ENCODE results near the gene CERT1. TPM values are rescaled to one million over a fixed set of nuclear protein-coding genes. Genes with fewer than 3 reads are reported as not detected.
"Not testable (repeated sequence)": the region's sequence is repeated elsewhere in the genome, so short reads cannot be mapped to it uniquely, and the experiment has no call there.

CERT1 gene
- total RNA-seq, 2 donors from 2014 or later, result 35.9 to 41.2 TPM

DNA sequence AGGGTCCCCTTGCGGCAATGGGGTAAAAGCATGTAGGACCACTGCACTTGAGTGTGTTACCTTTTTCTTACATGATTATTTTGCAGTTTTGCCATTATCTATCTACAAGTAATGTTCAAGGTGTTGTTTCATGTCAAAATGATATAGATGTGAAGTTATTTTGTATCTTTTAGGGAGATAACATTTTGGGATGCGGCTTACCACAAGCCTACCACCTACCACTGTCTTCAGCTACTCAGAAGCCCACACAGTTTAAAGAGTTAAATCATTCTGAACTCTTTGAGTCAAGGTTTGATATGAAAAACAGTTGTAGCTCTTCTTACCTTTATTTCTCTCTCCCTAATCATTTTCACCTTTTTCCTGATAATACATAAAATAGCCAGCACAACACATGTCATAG is 19.8 kb downstream of the CERT1 start:
- intact Hi-C loops (cut with DNase I, micrococcal nuclease), result no loop called here
- ATAC-seq (no peak), DNase-seq (no peak)

DNA sequence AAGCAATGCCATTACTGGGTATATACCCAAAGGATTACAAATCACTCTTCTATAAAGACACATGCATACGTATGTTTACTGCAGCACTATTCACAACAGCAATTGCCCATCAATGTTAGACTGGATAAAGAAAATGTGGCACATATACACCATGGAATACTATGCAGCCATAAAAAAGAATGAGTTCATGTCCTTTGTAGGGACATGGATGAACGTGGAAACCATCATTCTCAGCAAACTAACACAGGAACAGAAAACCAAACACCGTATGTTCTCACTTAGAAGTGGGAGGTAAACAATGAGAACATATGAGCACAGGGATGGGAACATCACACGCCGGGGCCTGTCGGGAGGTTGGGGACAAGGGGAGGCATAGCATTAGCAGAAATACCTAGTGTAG is 21.6 kb downstream of the CERT1 start:
- intact Hi-C loops (cut with DNase I, micrococcal nuclease); ATAC-seq; DNase-seq: not testable (repeated sequence)

DNA sequence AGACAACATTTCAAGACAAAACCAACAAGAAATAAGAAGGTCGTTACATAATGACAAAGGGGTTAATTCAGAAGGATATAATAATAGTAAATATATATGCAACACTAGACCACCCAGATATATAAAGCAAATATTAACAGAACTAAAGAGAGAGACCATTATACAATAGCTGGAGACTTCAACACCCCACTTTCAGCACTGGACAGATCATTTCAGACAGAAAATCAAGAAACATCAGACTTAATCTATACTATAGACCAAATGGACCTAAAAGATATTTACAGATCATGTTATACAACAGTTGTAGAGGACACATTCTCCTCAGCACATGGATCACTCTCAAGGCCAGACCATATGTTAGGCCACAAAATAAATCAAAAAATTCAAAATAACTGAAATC is 26.8 kb downstream of the CERT1 start:
- intact Hi-C loops (cut with DNase I, micrococcal nuclease), result no loop called here
- no peak for ATAC-seq
- DNase-seq, result no peak

DNA sequence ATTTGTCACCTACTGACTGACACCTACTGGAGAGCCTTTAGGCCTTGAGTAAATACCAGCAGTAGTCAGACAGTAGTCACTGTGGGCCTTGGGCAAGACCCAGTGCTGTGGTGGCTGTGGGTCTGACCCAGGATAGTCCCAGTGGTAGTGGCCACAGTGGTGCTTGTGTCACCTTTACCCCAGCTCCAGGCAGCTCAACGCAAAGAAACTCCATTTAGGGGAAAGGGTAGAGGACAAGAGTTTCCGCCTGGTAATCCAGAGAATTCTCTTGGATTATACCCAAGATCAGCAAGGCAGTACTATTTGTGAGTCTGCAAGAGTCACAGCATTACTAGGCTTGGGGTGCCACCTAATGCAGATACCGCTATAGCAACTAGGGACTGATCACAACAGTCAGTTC is 28.9 kb downstream of the CERT1 start:
- DNase-seq, result no peak
- ATAC-seq, result no peak
- intact Hi-C loops (cut with DNase I, micrococcal nuclease), result no loop called here

DNA sequence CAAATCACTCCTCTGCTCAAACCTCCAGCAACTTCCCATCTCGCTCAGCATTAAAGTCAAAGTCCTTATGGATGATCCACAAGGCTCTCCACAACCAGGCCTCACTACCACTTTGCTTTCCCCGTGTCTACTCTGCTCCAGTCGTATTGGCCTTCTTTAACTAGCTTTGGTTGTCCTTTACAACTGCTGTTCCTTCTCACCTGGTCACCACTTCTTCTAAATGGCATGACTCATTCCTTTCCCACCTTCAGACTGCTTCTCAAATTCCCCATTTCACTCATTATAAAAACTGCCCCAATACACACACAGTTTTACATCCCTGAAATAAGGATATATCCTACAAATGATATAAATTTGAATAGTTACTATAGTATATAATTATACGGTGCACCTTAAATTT is 30.4 kb downstream of the CERT1 start:
- ATAC-seq (no peak), DNase-seq (no peak)
- intact Hi-C loops (cut with DNase I, micrococcal nuclease), result no loop called here

DNA sequence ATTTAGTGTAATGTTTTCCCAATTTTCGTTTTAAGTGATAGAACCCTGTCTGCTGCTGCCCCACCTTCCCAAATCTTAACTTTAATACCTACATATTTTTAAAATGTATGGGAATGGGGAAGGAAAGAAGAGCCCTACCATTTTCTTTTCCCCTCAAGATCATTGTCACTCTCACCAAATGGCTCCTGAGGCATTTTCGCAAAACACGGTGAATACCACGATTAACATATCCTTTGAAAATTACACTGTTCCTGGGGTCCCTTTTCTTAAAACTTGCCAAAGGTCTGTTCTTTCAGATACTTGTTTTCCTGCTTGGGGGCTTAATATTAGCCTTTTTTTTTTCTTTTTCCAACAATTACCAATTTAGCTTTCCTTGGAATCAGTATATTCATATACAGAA is 36.1 kb downstream of the CERT1 start:
- ATAC-seq (no peak), DNase-seq (no peak)
- intact Hi-C loops (cut with DNase I, micrococcal nuclease), result no loop called here

DNA sequence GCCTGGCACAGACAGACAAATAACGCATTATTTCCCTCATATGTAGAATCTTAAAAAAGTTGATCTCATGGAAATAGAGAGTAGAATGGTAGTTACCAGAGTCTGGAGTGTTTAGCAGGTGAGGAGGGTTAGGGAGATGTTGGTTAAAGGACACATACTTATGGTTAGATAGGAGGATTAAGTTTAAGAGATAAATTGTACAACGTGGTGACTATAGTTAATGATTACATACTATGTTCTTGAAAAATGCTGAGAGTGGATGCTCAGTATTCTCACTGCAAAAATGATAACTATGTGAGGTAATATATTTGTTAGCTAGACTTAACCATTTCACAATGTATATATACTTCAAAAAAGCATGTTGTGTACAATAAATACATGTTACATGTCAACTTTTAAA is 38.0 kb downstream of the CERT1 start:
- ATAC-seq (no peak), DNase-seq (no peak)
- intact Hi-C loops (cut with DNase I, micrococcal nuclease), result no loop called here

DNA sequence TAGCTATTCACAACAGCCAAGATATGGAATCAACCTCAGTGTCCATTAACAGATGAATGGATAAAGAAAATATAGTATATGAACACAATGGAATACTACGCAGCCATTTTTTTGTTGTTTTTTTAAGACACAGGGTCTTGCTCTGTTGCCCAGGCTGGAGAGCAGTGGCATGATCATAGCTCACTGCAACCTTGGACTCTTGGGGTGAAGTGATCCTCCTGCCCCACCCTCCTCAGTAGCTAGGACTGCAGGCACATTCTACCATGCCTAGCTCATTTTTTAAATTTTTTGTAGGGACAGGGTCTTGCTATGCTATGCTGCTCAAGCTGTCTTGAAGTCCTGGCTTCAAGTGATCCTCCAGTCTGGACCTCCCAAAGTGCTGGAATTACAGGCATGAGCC is 38.5 kb downstream of the CERT1 start:
- no peak for DNase-seq
- intact Hi-C loops (cut with DNase I, micrococcal nuclease), result no loop called here
- ATAC-seq, result peak; percentile 68

DNA sequence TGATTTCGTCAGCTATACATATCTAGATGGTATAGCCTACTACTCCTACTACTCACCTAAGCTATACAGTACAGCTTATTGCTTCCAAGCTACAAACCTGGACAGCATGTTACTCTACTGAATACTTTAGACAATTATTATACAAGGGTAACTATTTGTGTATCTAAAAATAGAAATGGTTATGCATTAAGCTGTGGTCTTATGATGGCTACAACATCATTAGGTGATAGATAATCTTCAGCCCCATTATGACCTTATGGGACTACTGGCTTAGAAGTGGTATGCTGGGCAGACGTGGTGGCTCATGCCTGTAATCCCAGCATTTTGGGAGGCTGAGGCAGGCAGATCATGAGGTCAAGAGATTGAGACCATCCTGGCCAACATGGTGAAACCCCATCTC is 40.2 kb downstream of the CERT1 start:
- ATAC-seq (no peak), DNase-seq (no peak)
- intact Hi-C loops (cut with DNase I, micrococcal nuclease), result no loop called here

DNA sequence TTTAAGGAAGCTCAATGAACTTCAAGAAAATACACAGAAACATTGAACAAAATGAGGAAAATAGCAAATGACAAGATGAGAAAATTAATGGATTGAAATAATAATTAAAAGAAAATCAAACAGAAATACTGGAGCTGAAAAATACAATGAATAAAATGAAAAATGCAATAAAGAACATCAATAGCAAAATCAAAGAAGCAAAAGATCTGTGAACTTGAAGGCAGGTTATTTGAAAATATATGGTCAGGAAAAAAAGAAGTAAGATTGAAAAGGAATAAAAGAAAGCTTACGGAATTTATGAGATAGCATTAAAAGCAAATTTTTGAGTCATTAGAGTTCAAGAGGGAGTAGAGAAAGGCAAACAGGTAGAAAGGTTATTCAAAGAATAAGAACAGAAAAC is 42.4 kb downstream of the CERT1 start:
- DNase-seq (no peak), ATAC-seq (no peak)
- intact Hi-C loops (cut with DNase I, micrococcal nuclease), result no loop called here

DNA sequence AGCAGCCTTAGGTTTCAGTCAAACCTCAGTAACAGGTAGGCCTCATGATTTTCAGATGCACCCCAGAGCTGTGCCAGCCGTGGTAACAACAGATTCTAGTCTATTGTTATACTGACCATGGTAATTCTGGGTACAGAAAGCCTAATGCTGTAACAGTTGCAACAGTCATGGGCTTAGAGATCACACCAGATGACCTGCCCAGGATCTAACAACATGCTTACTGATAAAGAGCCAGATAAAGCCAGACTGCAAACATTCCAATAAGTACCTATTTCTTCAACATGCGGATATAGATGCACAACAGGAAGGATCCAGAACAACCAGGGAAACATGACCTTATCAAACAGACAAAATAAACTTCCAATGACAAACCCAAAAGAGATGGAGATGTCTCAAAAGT is 42.8 kb downstream of the CERT1 start:
- intact Hi-C loops (cut with DNase I, micrococcal nuclease), result no loop called here
- DNase-seq (no peak), ATAC-seq (no peak)

DNA sequence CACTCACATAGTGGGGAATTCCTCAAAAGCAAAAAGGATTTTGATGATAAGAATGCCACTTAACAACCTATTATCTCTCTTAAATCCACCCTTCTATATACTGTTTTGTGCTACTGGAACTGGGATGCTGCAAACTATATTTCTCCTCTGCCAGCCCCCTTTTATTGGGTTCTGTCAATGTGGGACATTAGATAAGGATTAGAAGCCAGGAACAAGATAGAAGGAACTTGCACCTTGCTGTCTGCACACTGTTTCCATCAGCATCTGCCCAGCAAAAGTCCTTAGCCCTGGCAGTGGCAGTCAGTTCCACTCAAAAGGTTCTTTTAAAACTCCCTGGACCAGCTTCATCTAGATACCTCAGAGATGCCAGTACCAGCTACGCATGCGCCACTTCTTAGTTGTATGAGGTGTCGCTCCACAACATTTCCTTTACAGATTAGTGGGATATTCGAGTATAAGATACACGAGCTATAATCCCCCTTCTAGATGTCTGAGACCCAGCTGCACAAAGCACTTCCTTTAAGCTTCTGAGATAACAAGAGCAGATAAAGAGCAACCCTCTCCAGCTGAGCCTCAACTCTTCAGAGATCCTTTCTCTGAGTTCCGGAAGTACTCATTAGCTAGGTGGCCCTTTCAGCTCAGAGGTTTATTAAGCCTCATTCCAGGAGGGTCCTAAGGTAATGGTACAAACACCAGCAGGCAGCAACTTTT is 45.3 kb downstream of the CERT1 start:
- intact Hi-C loops (cut with DNase I, micrococcal nuclease), result no loop called here
- no peak for ATAC-seq
- DNase-seq, result no peak

DNA sequence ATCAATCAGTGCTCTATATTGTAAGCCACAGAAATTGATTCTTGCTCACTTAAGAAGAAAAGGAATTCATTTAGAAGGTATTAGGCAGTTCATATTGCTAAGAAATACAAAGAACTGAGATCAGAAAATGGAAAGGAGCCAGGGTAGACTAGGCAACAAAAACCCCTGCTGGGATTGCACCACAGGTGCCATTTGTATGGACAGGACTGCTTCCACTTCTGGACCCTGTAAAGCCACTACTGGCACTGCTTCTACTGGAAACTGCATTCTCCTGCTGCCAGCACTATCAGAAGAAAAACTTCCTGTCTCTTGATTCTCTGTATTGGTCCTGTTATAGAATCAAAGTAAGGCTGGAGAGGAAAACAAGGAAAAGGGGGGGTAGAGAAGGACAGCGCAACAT is 45.9 kb downstream of the CERT1 start:
- intact Hi-C loops (cut with DNase I, micrococcal nuclease), result no loop called here
- ATAC-seq, result no peak
- no peak for DNase-seq

DNA sequence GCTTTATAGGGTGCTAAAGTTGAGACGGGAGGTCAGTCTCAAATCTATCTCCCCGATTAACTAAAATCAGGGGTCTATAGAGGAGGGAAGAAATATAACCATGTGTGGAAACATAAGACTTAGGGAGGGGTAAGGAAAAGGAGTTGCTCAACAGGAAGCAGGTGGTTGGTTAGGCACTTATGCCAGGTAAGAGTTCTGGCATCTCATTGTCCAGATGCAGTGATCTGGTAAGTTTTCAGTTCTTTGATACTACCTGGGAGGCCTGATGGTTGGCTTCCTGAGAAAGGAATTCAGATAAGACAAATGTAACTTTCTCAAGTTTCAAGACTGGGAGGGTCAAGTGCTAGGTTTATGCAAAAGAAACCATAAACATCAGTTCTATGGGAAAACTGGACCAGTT is 47.7 kb downstream of the CERT1 start:
- intact Hi-C loops (cut with DNase I, micrococcal nuclease), result no loop called here
- ATAC-seq, result no peak
- DNase-seq, result no peak

DNA sequence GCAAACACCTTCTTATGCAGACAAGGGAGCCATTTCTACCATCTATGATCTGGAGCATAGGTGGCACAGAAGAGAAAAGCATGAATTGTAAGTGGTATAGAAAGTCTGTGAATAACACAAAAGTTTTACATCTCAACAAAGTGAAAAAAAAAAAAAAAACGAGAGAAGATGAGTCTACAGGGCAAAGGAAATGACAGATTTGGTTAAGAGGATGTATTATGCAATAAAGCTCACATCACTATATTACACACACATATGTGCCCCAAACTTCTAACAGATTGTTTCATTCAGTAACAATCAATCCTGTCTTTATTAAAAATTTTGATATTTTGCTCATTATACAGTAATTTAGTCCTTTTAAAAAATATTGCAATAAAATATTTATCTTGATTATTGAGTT is 49.8 kb downstream of the CERT1 start:
- ATAC-seq (no peak), DNase-seq (no peak)
- intact Hi-C loops (cut with DNase I, micrococcal nuclease), result no loop called here

DNA sequence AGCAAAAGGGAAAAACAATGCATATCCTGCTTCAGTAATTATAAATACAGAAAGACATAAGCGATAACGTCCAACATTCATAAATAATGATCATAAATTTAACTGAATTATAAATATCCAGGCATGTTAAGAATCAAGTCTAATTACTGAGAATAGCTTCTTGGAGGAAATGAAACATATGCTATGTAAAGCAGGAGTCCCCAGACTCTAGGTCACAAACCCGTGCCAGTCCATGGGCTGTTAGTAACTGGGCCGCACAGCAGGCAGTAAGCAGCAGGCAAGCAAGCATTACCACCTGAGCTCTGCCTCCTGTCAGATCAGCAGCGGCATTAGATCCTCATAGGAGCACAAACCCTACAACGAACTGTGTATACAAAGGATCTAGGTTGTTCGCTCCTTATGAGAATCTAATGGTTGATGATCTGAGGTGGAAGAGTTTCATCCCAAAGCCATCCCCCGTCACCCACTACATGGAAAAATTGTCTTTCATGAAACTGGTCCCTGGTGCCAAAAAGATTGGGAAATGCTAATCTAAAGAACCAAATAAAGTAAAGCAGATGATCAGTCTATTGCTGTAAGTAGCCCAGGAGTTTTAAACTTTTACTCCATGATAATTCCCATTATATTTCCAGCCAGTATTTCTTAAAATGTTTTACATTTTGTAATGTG is 50.4 kb downstream of the CERT1 start:
- DNase-seq (no peak), ATAC-seq (no peak)

DNA sequence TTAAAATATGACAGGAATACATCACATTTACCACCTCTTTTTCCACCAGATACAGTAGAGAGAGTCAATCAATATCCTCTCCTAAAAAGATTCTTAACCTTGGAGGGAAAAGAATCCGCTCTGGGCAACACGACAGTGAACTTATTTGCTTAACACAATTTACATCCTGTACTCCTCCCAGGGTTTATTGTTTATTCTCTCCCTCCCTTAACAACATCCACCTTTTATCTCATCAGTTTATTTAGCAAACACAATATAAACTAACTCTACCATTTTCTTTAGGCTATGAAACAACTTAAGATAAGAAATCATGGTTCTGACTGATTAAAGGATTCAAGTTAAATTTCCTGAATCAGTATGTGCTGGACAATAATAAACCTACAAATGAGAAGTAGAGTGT is 50.9 kb downstream of the CERT1 start:
- DNase-seq (no peak), ATAC-seq (peak; percentile 86)
- intact Hi-C loops (cut with DNase I, micrococcal nuclease), result no loop called here

More for the DNA sequence above, 50.4 kb downstream of the CERT1 start:
- intact Hi-C loops (cut with DNase I, micrococcal nuclease), result no loop called here

DNA sequence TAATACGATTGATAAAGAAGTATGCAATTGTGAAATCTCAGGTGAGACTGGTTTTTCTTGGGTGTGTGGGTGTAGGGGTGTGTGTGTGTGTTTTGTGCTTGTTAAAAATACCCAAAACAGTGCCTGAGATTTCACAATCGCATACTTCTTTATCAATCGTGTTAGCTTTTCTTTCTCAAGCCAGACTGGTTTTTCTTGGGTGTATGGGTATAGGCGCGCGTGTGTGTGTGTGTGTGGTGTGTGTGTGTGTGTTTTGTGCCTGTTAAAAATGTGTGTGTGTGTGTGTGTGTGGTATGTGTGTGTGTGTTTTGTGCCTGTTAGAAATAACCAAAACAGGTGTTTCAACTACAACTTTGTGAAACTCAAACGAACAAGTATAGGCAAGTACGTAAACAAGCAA is 53.7 kb downstream of the CERT1 start:
- no peak for DNase-seq
- no peak for ATAC-seq
- intact Hi-C loops (cut with DNase I, micrococcal nuclease), result no loop called here

DNA sequence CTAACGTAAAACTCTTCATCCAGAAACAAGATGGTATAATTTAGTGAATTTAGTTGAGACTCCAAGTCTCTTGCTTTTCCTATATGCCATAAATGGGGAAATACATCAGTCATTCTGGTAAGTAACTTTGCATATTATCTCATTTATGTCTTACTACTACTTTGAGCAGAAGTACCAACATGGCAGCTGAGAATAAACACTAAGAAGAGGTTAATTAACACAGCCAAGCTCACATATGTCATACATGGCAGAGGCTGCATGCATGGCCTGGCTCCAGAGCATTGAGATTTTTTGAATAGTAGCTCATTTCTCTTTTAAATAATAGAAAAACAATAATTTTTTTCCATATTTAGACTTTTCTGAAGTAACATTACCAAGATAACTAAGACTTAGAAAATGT is 54.3 kb downstream of the CERT1 start:
- ATAC-seq (no peak), DNase-seq (no peak)
- intact Hi-C loops (cut with DNase I, micrococcal nuclease), result no loop called here

DNA sequence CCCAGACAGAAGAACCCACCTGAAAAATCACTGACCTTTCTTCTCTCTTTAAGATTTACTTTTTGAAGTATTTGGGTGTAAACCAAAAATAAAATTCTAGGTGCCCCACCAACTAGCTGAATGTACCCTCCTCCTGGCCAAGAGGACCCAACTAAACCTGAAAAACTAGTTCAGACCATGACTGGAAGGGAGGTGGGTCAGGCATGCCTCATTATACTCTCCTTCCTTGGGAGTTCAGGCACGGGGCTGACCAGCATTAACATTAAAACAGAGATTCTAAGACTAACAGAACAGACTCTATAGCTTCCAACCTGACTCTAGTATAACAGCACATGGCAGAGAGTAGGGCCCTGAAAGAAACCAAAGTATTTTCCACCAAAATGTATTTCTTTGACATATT is 61.4 kb downstream of the CERT1 start:
- ATAC-seq, result no peak
- intact Hi-C loops (cut with DNase I, micrococcal nuclease), result no loop called here
- DNase-seq, result no peak

DNA sequence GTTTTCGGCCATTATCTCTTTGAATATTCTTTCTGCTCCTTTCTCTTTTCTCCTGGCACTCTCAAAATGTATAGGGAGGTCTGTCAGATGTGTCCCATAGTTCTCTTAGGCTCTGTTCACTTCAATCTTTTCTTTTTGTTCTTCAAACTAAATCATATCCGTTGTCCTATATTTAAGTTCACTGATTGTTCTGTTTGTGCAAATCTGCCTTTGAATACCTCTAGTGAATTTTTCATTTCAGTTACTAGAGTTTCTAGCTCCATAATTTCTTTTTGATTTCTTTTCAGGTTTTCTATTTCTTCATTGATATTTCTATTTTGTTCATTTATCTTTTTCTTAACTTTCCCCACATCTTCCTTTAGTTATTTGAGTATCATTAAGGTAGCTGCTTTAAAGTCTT is 65.4 kb downstream of the CERT1 start:
- intact Hi-C loops (cut with DNase I, micrococcal nuclease), result no loop called here
- ATAC-seq (no peak), DNase-seq (no peak)

Data from left colon (tissue), 2 donors.